Left renal cortex interstitium (tissue), 4 donors: ENCODE results near the gene GALNTL6. TPM values are rescaled to one million over a fixed set of nuclear protein-coding genes. Genes with fewer than 3 reads are reported as not detected.

ENCODE experiments used
- DNase-seq, 4 donors: peaks; one replicate each; pipeline ENCODE4 v3.0.0-alpha.2; 2013; ENCODE audit warnings: low read depth in 4 of 4, low spot score in 2 of 4, missing footprints in 1 of 4
- polyA plus RNA-seq, 4 donors: library from polyadenylated mRNA; unstranded; fragments of 120-200 nt; gene quantifications; one replicate each; pipeline ENCODE4 v1.2.1, GENCODE V29; 2013; ENCODE audit not compliant: insufficient read length in 4 of 4

The GALNTL6 gene
- polyA plus RNA-seq, 4 donors = 0.46 to 3.3 (median 0.95) TPM

GRCh38 chr4:173088144-173088543 is 1274.9 kb downstream of the GALNTL6 start:
- DNase-seq = no peak
